Activated naive CD4-positive, alpha-beta T cell treated with anti-CD3 and anti-CD28 coated beads, Interleukin-2, amount 50 U/mL, for 24 hours (primary cell): Measurements from ENCODE around the gene PRKACA.

Experiments used
- H3K27ac Mint-ChIP-seq: one replicate; pipeline ENCODE4 v1.8.0; 2021; ENCODE audit warnings: mild to moderate bottlenecking, mixed read lengths
- H3K27me3 Mint-ChIP-seq: one replicate; pipeline ENCODE4 v1.8.0; 2021; ENCODE audit warnings: mixed read lengths
- H3K36me3 Mint-ChIP-seq: one replicate; pipeline ENCODE4 v1.8.0; 2021; ENCODE audit warnings: mixed read lengths
- H3K4me1 Mint-ChIP-seq: one replicate; pipeline ENCODE4 v1.8.0; 2021; ENCODE audit warnings: mixed read lengths
- H3K4me3 Mint-ChIP-seq: one replicate; pipeline ENCODE4 v1.8.0; 2021; ENCODE audit warnings: mild to moderate bottlenecking, mixed read lengths
- H3K9me3 Mint-ChIP-seq: one replicate; pipeline ENCODE4 v1.8.0; 2021; ENCODE audit warnings: mixed read lengths

Gene PRKACA

GRCh38 chr19:14117668-14118164, at the start of gene PRKACA:
TSS of gene PRKACA (minus strand) at chr19:14117762. CDS start at chr19:14117547, 215 bp downstream.
- Mint-ChIP-seq H3K4me1 (peaks cover 43% of the 10 kb centered on the region), H3K36me3 (no peaks in the 10 kb centered on the region), H3K27me3 (no peaks in the 10 kb centered on the region), H3K4me3 (peak within 1 kb of the TSS; percentile 94), H3K27ac (peak within 1 kb of the TSS; percentile 73), H3K9me3 (no peaks in the 10 kb centered on the region)

DNA sequence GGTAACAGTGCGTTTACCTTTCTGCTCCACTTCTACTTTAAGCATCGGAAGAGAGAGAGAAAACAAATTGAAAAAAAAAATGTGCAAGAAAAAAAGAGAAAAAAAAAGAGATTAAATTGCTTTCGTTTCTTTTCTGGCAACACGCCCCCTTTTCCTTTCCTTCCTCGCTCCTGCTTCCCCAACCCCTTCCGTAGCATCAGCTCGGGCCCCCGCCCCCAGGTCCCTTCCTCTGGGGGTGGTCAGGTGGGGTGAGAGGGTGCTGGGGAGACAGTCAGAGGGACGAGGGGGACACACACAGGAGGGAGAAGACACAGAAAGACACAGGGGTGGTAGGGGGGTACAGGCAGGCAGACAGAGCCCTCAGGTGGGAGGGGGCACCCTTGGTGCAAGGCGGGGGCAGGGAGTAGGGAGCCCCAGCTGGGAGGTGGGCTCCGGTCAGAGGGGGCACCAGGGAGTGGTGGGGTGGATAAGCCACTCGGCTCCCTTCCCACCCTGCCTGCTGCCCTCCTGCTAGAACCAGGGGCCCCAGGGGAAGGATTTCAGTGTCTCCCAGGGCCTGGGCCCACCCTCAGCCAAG, 49.5 kb upstream of the PRKACA start:
- Mint-ChIP-seq H3K9me3 (no peaks in the 10 kb centered on the region), H3K36me3 (peaks cover 19% of the 10 kb centered on the region), H3K27me3 (no peaks in the 10 kb centered on the region), H3K4me3 (peak overlapping the region; percentile 74), H3K4me1 (peaks cover 26% of the 10 kb centered on the region), H3K27ac (peak overlapping the region; percentile 87)

DNA sequence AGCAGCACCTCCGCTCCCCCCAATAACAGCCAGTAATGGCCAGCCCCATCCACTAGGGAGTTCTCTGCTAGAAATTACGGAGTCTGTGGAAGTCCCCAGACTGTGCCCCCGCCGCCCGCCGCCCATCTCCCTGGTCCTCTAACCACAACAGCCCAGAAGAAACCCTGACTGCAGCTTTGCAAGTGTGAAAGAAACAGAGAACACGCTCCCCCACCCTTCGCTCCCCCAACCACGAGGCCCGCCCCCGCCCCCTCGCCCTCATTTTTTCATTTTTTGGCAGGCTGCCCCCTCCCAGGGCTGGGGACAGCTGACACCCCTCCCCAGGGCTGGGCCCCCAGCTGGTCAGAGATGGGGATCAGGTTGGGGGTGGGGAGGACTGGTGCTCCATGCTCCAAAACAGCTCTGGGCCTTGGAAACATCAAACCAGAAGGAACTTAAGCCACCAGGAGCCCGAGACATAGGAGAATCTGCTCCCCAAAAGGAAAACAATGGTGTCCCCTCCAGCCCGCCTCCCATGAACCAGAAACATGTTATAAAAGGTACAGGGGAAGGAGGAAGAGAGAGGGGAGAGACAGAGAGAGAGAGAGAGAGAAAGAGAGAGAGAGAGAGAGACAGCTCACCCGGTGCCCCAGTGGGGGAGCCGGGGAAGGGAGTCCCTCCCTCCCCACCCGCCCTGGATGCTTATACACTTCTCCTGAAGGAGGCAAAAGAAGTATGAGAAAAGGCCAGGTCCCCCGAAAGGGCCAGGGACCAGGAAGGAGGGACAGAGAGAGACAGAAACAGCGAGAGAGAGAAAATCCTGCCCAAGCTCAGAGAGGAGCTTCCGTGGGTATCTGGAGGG, 48.6 kb upstream of the PRKACA start:
- Mint-ChIP-seq H3K27me3 (no peaks in the 10 kb centered on the region), H3K27ac (peak overlapping the region; percentile 87), H3K4me1 (peaks cover 26% of the 10 kb centered on the region), H3K36me3 (peaks cover 13% of the 10 kb centered on the region), H3K9me3 (no peaks in the 10 kb centered on the region), H3K4me3 (peak overlapping the region; percentile 74)

DNA sequence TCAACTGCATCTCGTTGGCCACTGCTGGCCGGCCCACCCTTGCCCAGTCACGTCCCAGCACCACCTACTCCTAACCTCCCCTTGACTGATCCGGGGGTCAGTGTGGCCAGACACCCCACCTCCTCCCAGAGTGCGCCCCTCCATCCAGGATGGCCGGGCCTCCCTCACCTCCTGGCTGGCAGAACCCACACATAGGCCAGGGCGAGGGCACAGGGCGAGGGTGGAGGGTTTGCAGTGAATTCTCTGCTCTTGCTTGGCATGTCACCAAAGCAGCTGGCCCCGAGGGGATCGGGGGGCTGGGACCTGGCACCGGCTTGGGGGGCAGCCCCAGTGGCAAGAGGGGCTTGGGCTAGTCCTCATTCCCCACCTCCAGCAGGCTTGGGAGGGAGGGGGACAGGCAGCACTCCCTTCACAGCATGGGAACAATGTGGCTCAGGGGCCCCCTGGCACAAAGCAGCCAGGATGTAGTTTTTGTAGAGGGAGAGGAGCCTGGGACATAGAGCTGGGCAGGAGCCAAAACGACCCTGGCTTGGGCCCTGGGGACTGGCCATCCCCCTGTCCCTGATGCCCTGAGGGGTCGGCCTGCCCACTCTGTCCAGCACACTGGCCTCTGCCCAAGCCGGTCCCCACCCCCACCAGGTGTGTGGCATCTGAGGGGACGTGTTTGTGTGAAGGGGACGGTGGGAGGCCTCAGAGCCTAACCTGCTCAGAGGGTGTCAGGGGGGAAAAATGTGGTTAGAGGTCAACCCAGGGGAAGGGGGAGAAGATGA, 47.3 kb upstream of the PRKACA start:
- Mint-ChIP-seq H3K9me3 (no peaks in the 10 kb centered on the region), H3K27ac (no peak overlapping the region), H3K36me3 (peaks cover 2% of the 10 kb centered on the region), H3K27me3 (no peaks in the 10 kb centered on the region), H3K4me1 (peaks cover 26% of the 10 kb centered on the region), H3K4me3 (no peak overlapping the region)

DNA sequence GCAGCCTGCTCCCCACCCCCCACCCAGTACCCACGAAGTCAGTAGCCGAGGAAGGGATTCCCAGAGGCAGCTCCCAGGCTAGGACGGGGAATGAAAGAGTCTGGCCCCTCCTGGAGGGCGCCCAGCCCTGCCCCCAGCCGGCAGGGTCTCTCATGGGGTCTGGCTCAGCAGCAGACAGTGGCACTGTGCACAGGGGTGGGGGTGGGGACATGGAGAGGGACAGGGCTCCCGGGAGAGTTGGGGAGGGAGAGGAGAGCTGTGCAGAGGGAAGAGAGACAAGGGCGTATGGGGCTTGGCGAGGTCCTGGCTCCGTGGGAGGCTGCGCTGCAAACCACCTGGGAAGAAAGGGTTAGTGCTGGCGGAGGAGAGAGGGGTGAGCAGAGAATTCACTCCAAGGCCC, 46.5 kb upstream of the PRKACA start:
- Mint-ChIP-seq H3K9me3 (no peaks in the 10 kb centered on the region), H3K36me3 (no peaks in the 10 kb centered on the region), H3K27ac (no peak overlapping the region), H3K27me3 (no peaks in the 10 kb centered on the region), H3K4me1 (peaks cover 26% of the 10 kb centered on the region), H3K4me3 (no peak overlapping the region)

GRCh38 chr19:14162871-14163297, 45.3 kb upstream of the PRKACA start:
- Mint-ChIP-seq H3K9me3 (no peaks in the 10 kb centered on the region), H3K27ac (no peak overlapping the region), H3K27me3 (no peaks in the 10 kb centered on the region), H3K4me1 (peaks cover 19% of the 10 kb centered on the region), H3K36me3 (no peaks in the 10 kb centered on the region), H3K4me3 (no peak overlapping the region)

DNA sequence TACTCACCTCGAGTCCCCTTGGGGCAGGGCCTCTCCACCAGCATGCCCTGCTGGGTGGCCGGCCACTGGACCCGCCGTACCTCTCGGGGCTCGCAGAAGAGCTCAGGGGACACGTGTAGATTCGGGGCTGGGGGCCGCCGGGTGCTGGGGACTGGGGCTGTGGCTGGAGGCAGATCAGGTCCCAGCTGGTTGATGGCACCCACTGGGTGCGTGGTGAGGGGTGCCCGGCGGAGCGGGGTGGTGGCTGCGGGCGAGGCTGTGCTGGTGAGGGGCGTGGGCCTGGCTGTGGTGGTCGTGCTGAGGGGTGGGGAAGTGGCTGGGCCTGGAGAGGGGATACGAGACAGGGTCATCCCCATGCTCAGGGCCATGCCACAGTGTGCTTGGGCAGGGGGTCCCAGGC, 43.7 kb upstream of the PRKACA start:
- Mint-ChIP-seq H3K4me3 (no peak overlapping the region), H3K27me3 (no peaks in the 10 kb centered on the region), H3K27ac (no peak overlapping the region), H3K36me3 (no peaks in the 10 kb centered on the region), H3K9me3 (no peaks in the 10 kb centered on the region), H3K4me1 (peaks cover 6% of the 10 kb centered on the region)

GRCh38 chr19:14160017-14160703, 42.6 kb upstream of the PRKACA start:
- H3K27ac Mint-ChIP-seq = no peak overlapping the region
- no peaks in the 10 kb centered on the region for H3K36me3 Mint-ChIP-seq
- H3K4me1 Mint-ChIP-seq = no peaks in the 10 kb centered on the region
- H3K27me3 Mint-ChIP-seq = no peaks in the 10 kb centered on the region
- no peak overlapping the region for H3K4me3 Mint-ChIP-seq
- no peaks in the 10 kb centered on the region for H3K9me3 Mint-ChIP-seq

DNA sequence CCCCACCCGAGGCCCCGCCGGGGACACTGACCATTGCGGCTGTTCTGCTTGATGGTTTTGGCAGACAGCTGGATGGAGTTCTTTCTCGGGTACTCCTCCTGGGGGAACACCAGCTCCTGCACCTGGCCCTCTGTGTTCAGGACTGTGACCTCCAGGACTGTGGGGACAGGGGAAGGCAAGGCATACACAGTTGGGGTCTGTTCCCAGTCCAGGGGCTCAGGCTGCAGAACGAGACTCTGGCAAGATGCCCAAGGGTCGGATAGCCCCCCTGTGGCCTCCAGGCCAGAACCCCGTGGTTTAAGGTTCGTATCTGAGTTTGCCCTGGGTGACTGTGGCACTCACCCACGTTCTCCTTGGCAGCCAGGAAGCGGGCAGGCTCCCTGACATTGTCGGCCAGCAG, 41.5 kb upstream of the PRKACA start:
- Mint-ChIP-seq H3K4me3 (no peak overlapping the region), H3K36me3 (no peaks in the 10 kb centered on the region), H3K27me3 (no peaks in the 10 kb centered on the region), H3K9me3 (no peaks in the 10 kb centered on the region), H3K27ac (no peak overlapping the region), H3K4me1 (no peaks in the 10 kb centered on the region)

DNA sequence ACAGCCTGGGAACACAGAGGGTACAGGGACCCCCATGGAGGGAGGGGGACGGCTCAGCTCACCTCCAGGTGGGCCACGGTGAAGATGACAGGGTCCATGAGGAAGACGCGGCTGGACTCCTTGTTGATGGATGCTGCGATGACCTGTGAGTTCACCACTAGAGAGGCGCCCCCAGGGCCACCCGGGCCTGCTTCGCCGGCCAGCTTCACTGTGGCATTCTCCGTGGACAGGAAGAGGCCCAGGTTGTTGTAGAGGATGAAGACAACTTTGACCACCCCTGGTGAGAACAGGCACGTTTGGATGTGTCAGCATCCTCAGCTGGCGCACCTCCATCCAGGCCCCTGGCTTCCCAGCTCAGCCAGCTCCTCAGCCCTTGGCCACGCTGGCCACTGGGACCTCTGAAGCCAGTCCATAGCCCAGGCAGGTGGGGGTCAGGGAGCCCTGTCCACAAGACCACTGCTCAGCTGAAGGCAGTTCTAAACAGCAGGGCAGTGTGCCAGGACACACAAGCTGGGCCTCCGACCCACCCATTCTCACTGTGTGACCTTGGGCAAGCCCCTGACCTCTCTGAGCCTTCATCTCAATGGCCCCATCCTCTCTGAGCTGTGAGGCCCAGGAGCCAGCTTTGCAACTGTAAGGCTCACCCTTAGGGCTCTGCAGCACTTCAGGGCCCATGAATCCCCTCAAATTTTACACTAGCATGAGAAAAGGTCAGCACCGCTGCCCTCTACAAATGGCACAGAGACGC, 40.9 kb upstream of the PRKACA start:
- Mint-ChIP-seq H3K4me3 (no peak overlapping the region), H3K27ac (no peak overlapping the region), H3K27me3 (no peaks in the 10 kb centered on the region), H3K36me3 (no peaks in the 10 kb centered on the region), H3K9me3 (no peaks in the 10 kb centered on the region), H3K4me1 (no peaks in the 10 kb centered on the region)

GRCh38 chr19:14156971-14157717, 39.6 kb upstream of the PRKACA start:
- H3K36me3 Mint-ChIP-seq = no peaks in the 10 kb centered on the region
- no peaks in the 10 kb centered on the region for H3K4me1 Mint-ChIP-seq
- H3K27ac Mint-ChIP-seq = no peak overlapping the region

GRCh38 chr19:14156122-14156521, 38.6 kb upstream of the PRKACA start:
- Mint-ChIP-seq H3K4me1 (no peaks in the 10 kb centered on the region), H3K27me3 (no peaks in the 10 kb centered on the region), H3K9me3 (no peaks in the 10 kb centered on the region), H3K4me3 (no peak overlapping the region), H3K36me3 (no peaks in the 10 kb centered on the region), H3K27ac (no peak overlapping the region)

More at GRCh38 chr19:14156971-14157717, 39.6 kb upstream of the PRKACA start:
- H3K9me3 Mint-ChIP-seq = no peaks in the 10 kb centered on the region
- no peak overlapping the region for H3K4me3 Mint-ChIP-seq
- H3K27me3 Mint-ChIP-seq = no peaks in the 10 kb centered on the region

- Mint-ChIP-seq H3K27ac (no peak overlapping the region), H3K36me3 (no peaks in the 10 kb centered on the region), H3K27me3 (no peaks in the 10 kb centered on the region), H3K4me1 (no peaks in the 10 kb centered on the region), H3K9me3 (no peaks in the 10 kb centered on the region), H3K4me3 (no peak overlapping the region)
Observed at GRCh38 chr19:14155371-14155770, 37.8 kb upstream of the PRKACA start.

DNA sequence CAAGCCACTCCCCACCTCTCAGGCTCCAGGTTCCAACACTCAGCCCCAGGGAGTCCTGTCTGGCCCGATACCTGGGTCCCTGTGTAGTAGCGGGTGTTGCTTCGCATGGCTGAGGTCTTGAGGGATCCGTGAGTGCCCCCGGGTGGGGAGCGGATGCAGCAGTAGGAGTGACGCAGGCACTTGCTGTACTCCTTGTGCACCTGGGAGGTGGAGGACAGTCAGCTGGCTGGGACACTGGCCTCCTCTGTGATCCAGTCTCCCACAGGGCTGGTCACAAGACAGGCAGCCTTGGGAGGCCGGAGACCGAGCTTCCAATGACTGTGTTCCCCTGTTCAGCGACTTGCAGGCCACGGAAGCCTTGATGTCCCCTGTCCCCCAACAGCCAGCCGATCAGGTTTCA, 35.2 kb upstream of the PRKACA start:
- Mint-ChIP-seq H3K4me3 (no peak overlapping the region), H3K27me3 (no peaks in the 10 kb centered on the region), H3K4me1 (peaks cover 19% of the 10 kb centered on the region), H3K9me3 (no peaks in the 10 kb centered on the region), H3K27ac (peak overlapping the region; percentile 8), H3K36me3 (no peaks in the 10 kb centered on the region)
